Astrocyte (in vitro differentiated cells and primary cell): ENCODE measurements around the gene RIMS4. TPM values are rescaled to one million over a fixed set of nuclear protein-coding genes. Genes with fewer than 3 reads are reported as not detected.
A peak's percentile ranks its signal among the peaks of the same experiment; 100 is the strongest.

ENCODE experiments used
- DNase-seq: peaks from one replicate; pipeline ENCODE4 v3.0.0-alpha.2; 2010; ENCODE audit warnings: low read depth
- FAIRE-seq: peaks from 2 replicates; lab custom pipeline; 2011; peaks lifted over from hg19 to GRCh38; lab: Jason Lieb, UNC
- H2AFZ ChIP-seq: 2 replicates; pipeline ENCODE4 v1.6.0; 2012; ENCODE audit warnings: low read depth, low read length, inconsistent platforms
- H3K27ac ChIP-seq: 2 replicates; pipeline ENCODE4 v1.5.1; 2011; ENCODE audit warnings: low read depth, low read length, inconsistent platforms
- H3K27me3 ChIP-seq: 2 replicates; pipeline ENCODE4 v1.6.0; 2011; ENCODE audit warnings: low read length, inconsistent platforms; ENCODE audit not compliant: insufficient read depth
- H3K36me3 ChIP-seq: 2 replicates; pipeline ENCODE4 v1.5.1; 2011; ENCODE audit warnings: low read length, inconsistent platforms; ENCODE audit not compliant: insufficient read depth
- H3K4me1 ChIP-seq: 2 replicates; pipeline ENCODE4 v1.5.1; 2011; ENCODE audit warnings: low read length, inconsistent platforms; ENCODE audit not compliant: insufficient read depth
- H3K4me2 ChIP-seq: 2 replicates; pipeline ENCODE4 v1.6.0; 2012; ENCODE audit warnings: low read length, inconsistent platforms
- H3K4me3 ChIP-seq: 2 replicates; pipeline ENCODE4 v1.5.1; 2011; ENCODE audit warnings: low read depth, mild to moderate bottlenecking, low read length, inconsistent platforms; ENCODE audit not compliant: insufficient read depth
- H3K79me2 ChIP-seq: 2 replicates; pipeline ENCODE4 v1.6.0; 2012; ENCODE audit warnings: mild to moderate bottlenecking, low read length, inconsistent platforms; ENCODE audit not compliant: insufficient read depth
- H3K9ac ChIP-seq: 2 replicates; pipeline ENCODE4 v1.6.0; 2012; ENCODE audit warnings: mild to moderate bottlenecking, low read length, inconsistent platforms
- H3K9me3 ChIP-seq: 2 replicates; pipeline ENCODE4 v1.5.1; 2012; ENCODE audit warnings: low read depth, mild to moderate bottlenecking, low read length, inconsistent platforms; ENCODE audit not compliant: insufficient read depth
- H4K20me1 ChIP-seq: 2 replicates; pipeline ENCODE4 v1.6.0; 2012; ENCODE audit warnings: low read length, inconsistent platforms; ENCODE audit not compliant: insufficient read depth
- H3K27ac Mint-ChIP-seq: one replicate; pipeline ENCODE4 v1.8.0; 2021; ENCODE audit warnings: mild to moderate bottlenecking, mixed read lengths; ENCODE audit not compliant: unreplicated experiment
- H3K27me3 Mint-ChIP-seq: one replicate; pipeline ENCODE4 v1.8.0; 2021; ENCODE audit warnings: low read depth, mixed read lengths; ENCODE audit not compliant: unreplicated experiment
- H3K36me3 Mint-ChIP-seq: one replicate; pipeline ENCODE4 v1.8.0; 2021; ENCODE audit warnings: low read depth, mixed read lengths; ENCODE audit not compliant: unreplicated experiment
- H3K4me1 Mint-ChIP-seq: one replicate; pipeline ENCODE4 v1.8.0; 2021; ENCODE audit warnings: low read depth, mixed read lengths; ENCODE audit not compliant: unreplicated experiment
- H3K4me3 Mint-ChIP-seq: one replicate; pipeline ENCODE4 v1.8.0; 2021; ENCODE audit warnings: mild to moderate bottlenecking, moderate library complexity, mixed read lengths; ENCODE audit not compliant: unreplicated experiment
- H3K9me3 Mint-ChIP-seq: one replicate; pipeline ENCODE4 v1.8.0; 2021; ENCODE audit warnings: mild to moderate bottlenecking, mixed read lengths; ENCODE audit not compliant: unreplicated experiment
- CTCF ChIP-seq: IDR thresholded peaks from 2 replicates; pipeline ENCODE4 v1.5.1; 2011; ENCODE audit warnings: low read depth, mild to moderate bottlenecking, inconsistent platforms, low read length, moderate library complexity; ENCODE audit not compliant: insufficient read depth
- EZH2 ChIP-seq: IDR thresholded peaks from 2 replicates; pipeline ENCODE4 v1.6.1; 2012; ENCODE audit warnings: mild to moderate bottlenecking, low read length, inconsistent platforms; ENCODE audit not compliant: insufficient read depth
- total RNA-seq: library from RNA; stranded (reverse); gene quantifications from 2 replicates; pipeline ENCODE4 v1.2.1, GENCODE V29; 2021

Gene RIMS4
- total RNA-seq, 1 donor from 2014 or later: 0.48 TPM

GRCh38 chr20:44745598-44746366, 64.6 kb downstream of the RIMS4 start, which contains the start of gene KCNK15:
KCNK15 (plus strand) TSS chr20:44745865; CDS start chr20:44745911, 46 bp downstream.
- peaks cover 47% of the 10 kb centered on the region for H3K27me3 ChIP-seq
- Mint-ChIP-seq H3K27me3 (peaks cover 58% of the 10 kb centered on the region), H3K9me3 (no peaks in the 10 kb centered on the region), H3K27ac (peak within 1 kb of the TSS; percentile 34), H3K36me3 (peaks cover 1% of the 10 kb centered on the region), H3K4me1 (peaks cover 2% of the 10 kb centered on the region), H3K4me3 (peak within 1 kb of the TSS; percentile 69)
- peak within 1 kb of the TSS; percentile 57 for H2AFZ ChIP-seq
- DNase-seq (no peak), FAIRE-seq (no peak)
- no peaks in the 10 kb centered on the region for H4K20me1 ChIP-seq
- H3K9ac ChIP-seq: peak within 1 kb of the TSS; percentile 11
- no peaks in the 10 kb centered on the region for H3K9me3 ChIP-seq
- H3K4me2 ChIP-seq: peak within 1 kb of the TSS; percentile 85
- H3K36me3 ChIP-seq: no peaks in the 10 kb centered on the region
- no peak within 1 kb of the TSS for H3K27ac ChIP-seq
- TF ChIP-seq EZH2: peak; percentile 58
- TF ChIP-seq CTCF: no peak
- peaks cover 12% of the 10 kb centered on the region for H3K4me1 ChIP-seq
- no peaks in the 10 kb centered on the region for H3K79me2 ChIP-seq
- H3K4me3 ChIP-seq: peak within 1 kb of the TSS; percentile 43

GRCh38 chr20:44745122-44745597, 65.2 kb downstream of the RIMS4 start:
- no peaks in the 10 kb centered on the region for H3K9me3 Mint-ChIP-seq
- Histone ChIP-seq H4K20me1 (no peaks in the 10 kb centered on the region), H3K27ac (no peak overlapping the region), H3K4me2 (peak overlapping the region; percentile 85), H3K27me3 (peaks cover 48% of the 10 kb centered on the region), H2AFZ (no peak overlapping the region), H3K36me3 (no peaks in the 10 kb centered on the region), H3K9me3 (no peaks in the 10 kb centered on the region), H3K79me2 (no peaks in the 10 kb centered on the region), H3K4me3 (no peak overlapping the region), H3K9ac (no peak overlapping the region), H3K4me1 (peaks cover 10% of the 10 kb centered on the region)
- H3K27me3 Mint-ChIP-seq: peaks cover 59% of the 10 kb centered on the region
- H3K27ac Mint-ChIP-seq: no peak overlapping the region
- H3K4me3 Mint-ChIP-seq: peak overlapping the region; percentile 50
- TF ChIP-seq CTCF (no peak), EZH2 (no peak)
- FAIRE-seq: no peak
- no peak for DNase-seq
- H3K4me1 Mint-ChIP-seq: peaks cover 2% of the 10 kb centered on the region
- peaks cover 1% of the 10 kb centered on the region for H3K36me3 Mint-ChIP-seq
